H9 (cell line): Measurements from ENCODE around the gene EDRF1. TPM values are rescaled to one million over a fixed set of nuclear protein-coding genes. Genes with fewer than 3 reads are reported as not detected.

Experiments used
- DNase-seq: peaks from one replicate; pipeline ENCODE4 v3.0.0-alpha.2; 2017
- H2AFZ ChIP-seq: one replicate; pipeline ENCODE4 v1.6.1; 2013; ENCODE audit warnings: mild to moderate bottlenecking, low read length, control low read depth, moderate library complexity
- H2AK5ac ChIP-seq: 2 replicates; pipeline ENCODE4 v1.6.1; 2013; ENCODE audit warnings: low read length, control low read depth, mixed read lengths; ENCODE audit not compliant: insufficient read length
- H2BK120ac ChIP-seq: one replicate; pipeline ENCODE4 v1.6.1; 2013; ENCODE audit warnings: low read depth, mild to moderate bottlenecking, low read length, control low read depth, inconsistent platforms; ENCODE audit not compliant: poor library complexity, severe bottlenecking
- H2BK12ac ChIP-seq: 2 replicates; pipeline ENCODE4 v1.6.1; 2013; ENCODE audit warnings: low read length, control low read depth, mixed read lengths, low read depth; ENCODE audit not compliant: insufficient read length
- H2BK15ac ChIP-seq: 2 replicates; pipeline ENCODE4 v1.6.1; 2013; ENCODE audit warnings: low read depth, low read length, control low read depth
- H2BK20ac ChIP-seq: one replicate; pipeline ENCODE4 v1.6.1; 2013; ENCODE audit warnings: low read depth, mild to moderate bottlenecking, low read length, control low read depth, inconsistent platforms; ENCODE audit not compliant: poor library complexity, severe bottlenecking
- H2BK5ac ChIP-seq: 2 replicates; pipeline ENCODE4 v1.6.1; 2013; ENCODE audit warnings: low read length, control low read depth, mixed read lengths; ENCODE audit not compliant: insufficient read length
- H3K14ac ChIP-seq: 2 replicates; pipeline ENCODE4 v1.6.1; 2013; ENCODE audit warnings: low read length, control low read depth; ENCODE audit not compliant: insufficient read depth
- H3K18ac ChIP-seq: 2 replicates; pipeline ENCODE4 v1.6.1; 2013; ENCODE audit warnings: low read depth, mild to moderate bottlenecking, mixed read lengths, low read length, control low read depth; ENCODE audit not compliant: insufficient read length
- H3K23ac ChIP-seq: 2 replicates; pipeline ENCODE4 v1.6.1; 2013; ENCODE audit warnings: low read length, control low read depth, mixed read lengths, low read depth; ENCODE audit not compliant: insufficient read length
- H3K23me2 ChIP-seq: 2 replicates; pipeline ENCODE4 v1.6.1; 2013; ENCODE audit warnings: low read depth, mild to moderate bottlenecking, mixed read lengths, low read length, control low read depth; ENCODE audit not compliant: insufficient read length, poor library complexity, severe bottlenecking
- H3K27ac ChIP-seq: 2 replicates; pipeline ENCODE4 v1.5.1; 2013; ENCODE audit warnings: low read length, control low read depth, mixed read lengths, low read depth; ENCODE audit not compliant: insufficient read length
- H3K27me3 ChIP-seq: 2 replicates; pipeline ENCODE4 v1.6.1; 2013; ENCODE audit warnings: low read length, control low read depth, inconsistent platforms; ENCODE audit not compliant: insufficient read depth
- H3K4ac ChIP-seq: 2 replicates; pipeline ENCODE4 v1.6.1; 2013; ENCODE audit warnings: low read depth, mild to moderate bottlenecking, control low read depth, inconsistent platforms, low read length, moderate library complexity
- H3K4me1 ChIP-seq: 2 replicates; pipeline ENCODE4 v1.6.1; 2013; ENCODE audit warnings: low read length, control low read depth, inconsistent platforms; ENCODE audit not compliant: insufficient read depth
- H3K4me2 ChIP-seq: 2 replicates; pipeline ENCODE4 v1.6.1; 2013; ENCODE audit warnings: low read length, control low read depth, mixed read lengths; ENCODE audit not compliant: insufficient read length, insufficient read depth
- H3K56ac ChIP-seq: 2 replicates; pipeline ENCODE4 v1.6.1; 2013; ENCODE audit warnings: low read depth, mild to moderate bottlenecking, mixed read lengths, low read length, control low read depth; ENCODE audit not compliant: insufficient read length
- H3K79me1 ChIP-seq: 2 replicates; pipeline ENCODE4 v1.6.1; 2013; ENCODE audit warnings: low read depth, mild to moderate bottlenecking, moderate library complexity, low read length, control low read depth, inconsistent platforms; ENCODE audit not compliant: insufficient read depth, poor library complexity, severe bottlenecking
- H3K79me2 ChIP-seq: 2 replicates; pipeline ENCODE4 v1.6.1; 2013; ENCODE audit warnings: low read length, control low read depth, inconsistent platforms; ENCODE audit not compliant: insufficient read depth
- H3K9ac ChIP-seq: 2 replicates; pipeline ENCODE4 v1.6.1; 2013; ENCODE audit warnings: low read length, control low read depth, mixed read lengths; ENCODE audit not compliant: insufficient read length; ENCODE audit errors: extremely low read depth
- H3K9me3 ChIP-seq: one replicate; pipeline ENCODE4 v1.6.1; 2013; ENCODE audit warnings: low read depth, low read length, inconsistent platforms; ENCODE audit not compliant: control insufficient read depth
- H3T11ph ChIP-seq: one replicate; pipeline ENCODE4 v1.6.1; 2013; ENCODE audit warnings: mild to moderate bottlenecking, low read length, control low read depth, inconsistent platforms
- H4K20me1 ChIP-seq: one replicate; pipeline ENCODE4 v1.6.1; 2013; ENCODE audit not compliant: control insufficient read depth, insufficient read length, insufficient read depth
- H4K5ac ChIP-seq: 2 replicates; pipeline ENCODE4 v1.6.1; 2013; ENCODE audit warnings: low read depth, mild to moderate bottlenecking, mixed read lengths, low read length, control low read depth; ENCODE audit not compliant: insufficient read length
- H4K8ac ChIP-seq: replicated peaks from 2 replicates; pipeline ENCODE4 v1.6.1; 2013; ENCODE audit warnings: low read length, control low read depth, mixed read lengths, low read depth; ENCODE audit not compliant: insufficient read length
- H4K91ac ChIP-seq: 2 replicates; pipeline ENCODE4 v1.6.1; 2013; ENCODE audit warnings: low read depth, mild to moderate bottlenecking, moderate library complexity, mixed read lengths, low read length, control low read depth; ENCODE audit not compliant: insufficient read length
- H3K27ac Mint-ChIP-seq, 3 experiments: 2 replicates in 2 of 3; 3 replicates in 1 of 3; pipeline ENCODE4 v1.8.0; 2020 to 2021; ENCODE audit warnings: mixed read lengths in 3 of 3, mild to moderate bottlenecking in 1 of 3, moderate library complexity in 1 of 3
- H3K27me3 Mint-ChIP-seq: 2 replicates; pipeline ENCODE4 v1.8.0; 2021; ENCODE audit warnings: low read depth, mild to moderate bottlenecking, moderate library complexity, mixed read lengths
- H3K36me3 Mint-ChIP-seq, 3 experiments: 2 replicates in 2 of 3; 3 replicates in 1 of 3; pipeline ENCODE4 v1.8.0; 2020 to 2021; ENCODE audit warnings: low read depth in 3 of 3, mixed read lengths in 3 of 3; ENCODE audit not compliant: insufficient read depth in 1 of 3
- H3K4me1 Mint-ChIP-seq, 2 experiments: 2 replicates each; pipeline ENCODE4 v1.8.0; 2020; ENCODE audit warnings: mixed read lengths in 2 of 2
- H3K4me3 Mint-ChIP-seq, 2 experiments: 2 replicates in 1 of 2; 3 replicates in 1 of 2; pipeline ENCODE4 v1.8.0; 2020 to 2021; ENCODE audit warnings: mild to moderate bottlenecking in 2 of 2, mixed read lengths in 2 of 2, moderate library complexity in 1 of 2
- H3K9me3 Mint-ChIP-seq, 2 experiments: 2 replicates in 1 of 2; 3 replicates in 1 of 2; pipeline ENCODE4 v1.8.0; 2020; ENCODE audit warnings: mild to moderate bottlenecking in 2 of 2, mixed read lengths in 2 of 2, moderate library complexity in 1 of 2
- WGBS: extraction: QIAGEN DNeasy Blood & Tissue Kit; methylation state at CpG from one replicate; pipeline ENCODE4 v1.1.7; 2013; ENCODE audit warnings: missing lambda C conversion rate, low lambda C conversion rate, mixed read lengths; ENCODE audit not compliant: insufficient read length; ENCODE audit errors: extremely low coverage; 5-methylcytosine and 5-hydroxymethylcytosine counted together
- total RNA-seq: library from RNA; stranded (reverse); gene quantifications from 2 replicates; pipeline ENCODE4 v1.2.1, GENCODE V29; 2021
- TF ChIP-seq, protein P1 (sequence below): fragments of 200-600 bp; sonication (generic); conservative IDR thresholded peaks from 3 replicates; pipeline ENCODE4 v1.8.0; 2021; ENCODE audit warnings: antibody characterized with exemption, mild to moderate bottlenecking

EDRF1 gene
- total RNA-seq, 1 experiment from 2014 or later, result 51.0 TPM

DNA sequence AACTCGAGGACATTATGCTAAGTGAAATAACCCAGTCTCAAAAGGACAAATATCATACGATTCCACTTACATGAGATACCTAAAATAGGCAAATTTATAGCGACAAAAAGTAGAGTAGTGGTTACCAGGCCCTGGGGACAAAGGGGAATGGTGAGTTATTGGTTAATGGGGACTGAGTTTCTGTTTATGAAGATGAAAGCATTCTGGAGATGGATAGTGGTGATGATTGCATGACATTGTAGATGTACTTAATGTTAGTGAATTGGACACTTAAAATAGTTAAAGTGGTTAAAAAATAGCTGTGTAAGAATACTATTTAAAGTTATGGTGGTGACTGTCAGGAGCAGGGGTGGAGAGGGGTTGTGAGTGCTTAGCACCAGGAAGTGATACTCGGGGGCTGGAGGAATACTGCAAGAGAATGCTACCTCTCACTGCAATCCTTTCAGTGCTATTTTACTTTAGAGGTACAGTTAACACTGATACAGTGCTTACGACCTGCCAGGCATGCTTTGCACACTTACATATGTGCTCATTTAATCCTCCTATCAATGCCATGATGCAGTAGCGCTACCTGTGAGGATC is 19.9 kb upstream of the EDRF1 start:
- WGBS, result no CpG with 5 or more reads among the region's 6 CpGs
- H3K4me1 ChIP-seq, result no peaks in the 10 kb centered on the region
- H3K36me3 Mint-ChIP-seq, result no peaks in the 10 kb centered on the region; a peak in 1 of 7 replicates
- no peak overlapping the region for H2BK15ac ChIP-seq
- no peak overlapping the region for H2BK12ac ChIP-seq
- H3K56ac ChIP-seq, result no peak overlapping the region
- H4K20me1 ChIP-seq, result no peaks in the 10 kb centered on the region
- H3K9ac ChIP-seq, result no peak overlapping the region
- H3K27me3 Mint-ChIP-seq, result peaks cover 4% of the 10 kb centered on the region
- no peak overlapping the region for H4K5ac ChIP-seq
- H3K4me1 Mint-ChIP-seq, result no peaks in the 10 kb centered on the region
- 0 out of 7 replicates have a peak overlapping the region, but pooled peaks of 1 of the 3 experiments have one; percentile 18 for H3K27ac Mint-ChIP-seq
- H3K4me3 Mint-ChIP-seq, result no peak overlapping the region
- H3K23ac ChIP-seq, result no peak overlapping the region
- H3K27ac ChIP-seq, result no peak overlapping the region
- H2AFZ ChIP-seq, result no peak overlapping the region
- no peak overlapping the region for H3K14ac ChIP-seq
- DNase-seq, result no peak
- TF ChIP-seq, protein P1, sequence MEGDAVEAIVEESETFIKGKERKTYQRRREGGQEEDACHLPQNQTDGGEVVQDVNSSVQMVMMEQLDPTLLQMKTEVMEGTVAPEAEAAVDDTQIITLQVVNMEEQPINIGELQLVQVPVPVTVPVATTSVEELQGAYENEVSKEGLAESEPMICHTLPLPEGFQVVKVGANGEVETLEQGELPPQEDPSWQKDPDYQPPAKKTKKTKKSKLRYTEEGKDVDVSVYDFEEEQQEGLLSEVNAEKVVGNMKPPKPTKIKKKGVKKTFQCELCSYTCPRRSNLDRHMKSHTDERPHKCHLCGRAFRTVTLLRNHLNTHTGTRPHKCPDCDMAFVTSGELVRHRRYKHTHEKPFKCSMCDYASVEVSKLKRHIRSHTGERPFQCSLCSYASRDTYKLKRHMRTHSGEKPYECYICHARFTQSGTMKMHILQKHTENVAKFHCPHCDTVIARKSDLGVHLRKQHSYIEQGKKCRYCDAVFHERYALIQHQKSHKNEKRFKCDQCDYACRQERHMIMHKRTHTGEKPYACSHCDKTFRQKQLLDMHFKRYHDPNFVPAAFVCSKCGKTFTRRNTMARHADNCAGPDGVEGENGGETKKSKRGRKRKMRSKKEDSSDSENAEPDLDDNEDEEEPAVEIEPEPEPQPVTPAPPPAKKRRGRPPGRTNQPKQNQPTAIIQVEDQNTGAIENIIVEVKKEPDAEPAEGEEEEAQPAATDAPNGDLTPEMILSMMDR, result no peak
- H3K9me3 Mint-ChIP-seq, result peaks cover 3 to 6% of the 10 kb centered on the region in 2 experiments; a peak in 3 of 5 replicates
- H3K18ac ChIP-seq, result no peak overlapping the region
- H3T11ph ChIP-seq, result no peak overlapping the region
- no peak overlapping the region for H4K8ac ChIP-seq
- no peaks in the 10 kb centered on the region for H3K79me1 ChIP-seq
- no peak overlapping the region for H2BK120ac ChIP-seq
- no peaks in the 10 kb centered on the region for H3K9me3 ChIP-seq
- no peak overlapping the region for H2BK20ac ChIP-seq
- no peak overlapping the region for H3K4me2 ChIP-seq
- H3K23me2 ChIP-seq, result no peaks in the 10 kb centered on the region
- no peaks in the 10 kb centered on the region for H3K79me2 ChIP-seq
- H2AK5ac ChIP-seq, result no peak overlapping the region
- H2BK5ac ChIP-seq, result no peak overlapping the region
- H4K91ac ChIP-seq, result no peak overlapping the region
- no peaks in the 10 kb centered on the region for H3K27me3 ChIP-seq
- no peak overlapping the region for H3K4ac ChIP-seq
